GM23338 (cell line): ENCODE results near the gene KDM4C. TPM values are rescaled to one million over a fixed set of nuclear protein-coding genes. Genes with fewer than 3 reads are reported as not detected.

ENCODE experiments used
- ATAC-seq: fragments of 200-7000 bp; cut with Tn5 transposase; 3 replicates; pipeline ENCODE4 v1.9.1; 2020
- DNase-seq: peaks from one replicate; pipeline ENCODE4 v3.0.0-alpha.2; 2015; ENCODE audit warnings: low spot score
- H2AFZ ChIP-seq: fragments of 200-600 bp; sonication (generic); 2 replicates; pipeline ENCODE4 v1.8.0; 2016; ENCODE audit warnings: antibody characterized with exemption, mild to moderate bottlenecking, moderate library complexity
- H3F3A ChIP-seq: fragments of 200-600 bp; sonication (generic); replicated peaks from 2 replicates; pipeline ENCODE4 v1.8.0; 2017; ENCODE audit warnings: antibody characterized with exemption, mixed run types, low read depth
- H3K27ac ChIP-seq: fragments of 200-600 bp; sonication (generic); 2 replicates; pipeline ENCODE4 v1.6.1; 2016; ENCODE audit warnings: low read depth
- H3K27me3 ChIP-seq: fragments of 200-600 bp; sonication (generic); 2 replicates; pipeline ENCODE4 v1.8.0; 2016; ENCODE audit warnings: mild to moderate bottlenecking, mixed run types, moderate library complexity; ENCODE audit not compliant: insufficient read depth
- H3K36me3 ChIP-seq: fragments of 200-600 bp; sonication (generic); 2 replicates; pipeline ENCODE4 v1.8.0; 2016; ENCODE audit warnings: mild to moderate bottlenecking; ENCODE audit not compliant: insufficient read depth
- H3K4me1 ChIP-seq: fragments of 200-600 bp; sonication (generic); 2 replicates; pipeline ENCODE4 v1.8.0; 2016; ENCODE audit warnings: mild to moderate bottlenecking, moderate library complexity; ENCODE audit not compliant: insufficient read depth
- H3K4me2 ChIP-seq: fragments of 200-600 bp; sonication (generic); 2 replicates; pipeline ENCODE4 v1.7.1; 2017; ENCODE audit warnings: mixed run types
- H3K4me3 ChIP-seq: fragments of 200-600 bp; sonication (generic); 2 replicates; pipeline ENCODE4 v1.6.1; 2016; ENCODE audit warnings: mixed run types
- H3K79me2 ChIP-seq: fragments of 200-600 bp; sonication (generic); replicated peaks from 2 replicates; pipeline ENCODE4 v1.8.0; 2017; ENCODE audit warnings: mild to moderate bottlenecking; ENCODE audit not compliant: insufficient read depth
- H3K9me2 ChIP-seq: fragments of 200-600 bp; sonication (generic); 2 replicates; pipeline ENCODE4 v1.8.0; 2017; ENCODE audit not compliant: insufficient read depth
- H4K20me1 ChIP-seq: fragments of 200-600 bp; sonication (generic); replicated peaks from 2 replicates; pipeline ENCODE4 v1.8.0; 2017; ENCODE audit warnings: mild to moderate bottlenecking; ENCODE audit not compliant: insufficient read depth
- H3K27ac Mint-ChIP-seq: 2 replicates; pipeline ENCODE4 v1.8.0; 2020; ENCODE audit warnings: inconsistent platforms, mild to moderate bottlenecking, moderate library complexity, mixed read lengths
- H3K27me3 Mint-ChIP-seq: 3 replicates; pipeline ENCODE4 v1.8.0; 2022; ENCODE audit warnings: low read depth, mild to moderate bottlenecking, moderate library complexity, mixed read lengths, inconsistent platforms; ENCODE audit not compliant: insufficient read depth, poor library complexity
- H3K36me3 Mint-ChIP-seq: 3 replicates; pipeline ENCODE4 v1.8.0; 2021; ENCODE audit warnings: low read depth, mild to moderate bottlenecking, inconsistent platforms, moderate library complexity, mixed read lengths
- H3K4me1 Mint-ChIP-seq: 3 replicates; pipeline ENCODE4 v1.8.0; 2020; ENCODE audit warnings: mild to moderate bottlenecking, inconsistent platforms, mixed read lengths
- H3K4me3 Mint-ChIP-seq: 3 replicates; pipeline ENCODE4 v1.8.0; 2021; ENCODE audit warnings: moderate library complexity, mild to moderate bottlenecking, inconsistent platforms, mixed read lengths
- H3K9me3 Mint-ChIP-seq: 3 replicates; pipeline ENCODE4 v1.8.0; 2020; ENCODE audit warnings: moderate library complexity, mild to moderate bottlenecking, inconsistent platforms, mixed read lengths
- EZH2 ChIP-seq: fragments of 200-600 bp; sonication (generic); IDR thresholded peaks from one replicate; pipeline ENCODE4 v1.8.0; 2017; ENCODE audit warnings: antibody characterized with exemption, mild to moderate bottlenecking, low read depth; ENCODE audit not compliant: unreplicated experiment
- EZH2phosphoT487 ChIP-seq: fragments of 200-600 bp; sonication (generic); IDR thresholded peaks from one replicate; pipeline ENCODE4 v1.8.1; 2018; ENCODE audit warnings: antibody characterized with exemption; ENCODE audit not compliant: unreplicated experiment
- REST ChIP-seq: IDR thresholded peaks from one replicate; pipeline ENCODE4 v1.6.1; 2018; ENCODE audit warnings: antibody characterized with exemption; ENCODE audit not compliant: unreplicated experiment
- ZNF114 ChIP-seq: fragments of 250-450 bp; sonication (Bioruptor Pico); IDR thresholded peaks from 2 replicates; pipeline ENCODE4 v1.5.0; 2020; ENCODE audit warnings: mild to moderate bottlenecking, moderate library complexity
- polyA plus RNA-seq: library from polyadenylated mRNA; unstranded; fragments of >200 nt; fragmentation: Nextera tagmentation; extraction: Ambion mirVana; gene quantifications from 2 replicates; pipeline ENCODE4 v1.2.1, GENCODE V29; 2016
- total RNA-seq: library from RNA; depleted of rRNA; stranded (reverse); fragments of >200 nt; shearing (Covaris generic); gene quantifications from 2 replicates; pipeline ENCODE4 v1.2.3, GENCODE V29; 2014

KDM4C gene
- total and polyA plus RNA-seq, 2 experiments from 2014 or later = 12.0 to 43.8 TPM

- TF ChIP-seq REST = no peak
- TF ChIP-seq ZNF114 (CRISPR knock-in tag) = no peak
- TF ChIP-seq EZH2 = no peak
Measured at GRCh38 chr9:7212101-7212500, 454.3 kb downstream of the KDM4C start (continued).

- no peaks in the 10 kb centered on the region for H3K27me3 Mint-ChIP-seq
- H3K79me2 ChIP-seq = no peaks in the 10 kb centered on the region
- no peak for TF ChIP-seq EZH2phosphoT487
- TF ChIP-seq REST = no peak
- H3K9me3 Mint-ChIP-seq = peaks cover 8% of the 10 kb centered on the region; the same call in 2 of the 3 replicates
- H3K4me3 ChIP-seq = no peak overlapping the region
- H3K36me3 ChIP-seq = no peaks in the 10 kb centered on the region
- no peak overlapping the region for H2AFZ ChIP-seq
- peaks cover 11% of the 10 kb centered on the region for H3K4me1 Mint-ChIP-seq
- ATAC-seq (no peak), DNase-seq (no peak)
- 0 out of 2 replicates have a peak, but pooled peaks cover 8% of the 10 kb centered on the region for H3K9me2 ChIP-seq
- H3F3A ChIP-seq = no peaks in the 10 kb centered on the region
- no peak overlapping the region for H3K27ac ChIP-seq
- no peaks in the 10 kb centered on the region for H3K36me3 Mint-ChIP-seq
- no peaks in the 10 kb centered on the region for H4K20me1 ChIP-seq
- no peak overlapping the region for H3K4me3 Mint-ChIP-seq
- peaks cover 13% of the 10 kb centered on the region; the same call in 1 of the 2 replicates for H3K27me3 ChIP-seq
- H3K4me1 ChIP-seq = peaks cover 15% of the 10 kb centered on the region
- H3K27ac Mint-ChIP-seq = no peak overlapping the region
- H3K4me2 ChIP-seq = no peak overlapping the region
Measured at GRCh38 chr9:7216004-7216841, 458.4 kb downstream of the KDM4C start.
